Fibroblast of lung (primary cell): Measurements from ENCODE around the gene MTOR. TPM values are rescaled to one million over a fixed set of nuclear protein-coding genes. Genes with fewer than 3 reads are reported as not detected.
A peak's percentile ranks its signal among the peaks of the same experiment; 100 is the strongest.

Experiments
- DNase-seq, 2 donors: peaks; one replicate each; pipeline versions ENCODE4 v3.0.0 to v3.0.0-alpha.2; 2010; ENCODE audit warnings: low read depth in 2 of 2
- H2AFZ ChIP-seq: 2 replicates; pipeline ENCODE4 v1.5.1; 2012; ENCODE audit warnings: low read length, control low read depth, inconsistent platforms
- H3K27ac ChIP-seq: 2 replicates; pipeline ENCODE4 v1.5.1; 2011; ENCODE audit warnings: low read length, control low read depth; ENCODE audit not compliant: insufficient read depth
- H3K27me3 ChIP-seq: 2 replicates; pipeline ENCODE4 v1.5.1; 2011; ENCODE audit warnings: mild to moderate bottlenecking, low read length; ENCODE audit not compliant: control insufficient read depth, insufficient read depth
- H3K36me3 ChIP-seq: 2 replicates; pipeline ENCODE4 v1.5.1; 2011; ENCODE audit warnings: low read length; ENCODE audit not compliant: control insufficient read depth, insufficient read depth
- H3K4me1 ChIP-seq: 2 replicates; pipeline ENCODE4 v1.5.1; 2011; ENCODE audit warnings: low read length; ENCODE audit not compliant: control insufficient read depth, insufficient read depth; ENCODE audit errors: extremely low read depth
- H3K4me2 ChIP-seq: 2 replicates; pipeline ENCODE4 v1.5.1; 2011; ENCODE audit warnings: low read length, control low read depth; ENCODE audit not compliant: insufficient read depth; ENCODE audit errors: extremely low read depth
- H3K4me3 ChIP-seq, 4 experiments: fragments of 200-600 bp in 1 of 4; sonication (generic) in 1 of 4; replicated peaks in 1 of 4; 2 replicates each; pipeline ENCODE4 v1.5.1; 2011 to 2016; ENCODE audit warnings: low read length in 4 of 4, low read depth in 3 of 4, mild to moderate bottlenecking in 3 of 4, control low read depth in 2 of 4, inconsistent platforms in 1 of 4, mixed read lengths in 1 of 4; ENCODE audit not compliant: insufficient read depth in 1 of 4; ENCODE audit errors: control extremely low read depth in 1 of 4
- H3K79me2 ChIP-seq: 2 replicates; pipeline ENCODE4 v1.5.1; 2012; ENCODE audit warnings: mild to moderate bottlenecking, low read length, inconsistent platforms; ENCODE audit not compliant: control insufficient read depth, insufficient read depth
- H3K9ac ChIP-seq: 2 replicates; pipeline ENCODE4 v1.5.1; 2011; ENCODE audit warnings: mild to moderate bottlenecking, low read length, control low read depth; ENCODE audit not compliant: insufficient read depth
- H3K9me3 ChIP-seq: 2 replicates; pipeline ENCODE4 v1.5.1; 2012; ENCODE audit warnings: low read depth, low read length; ENCODE audit not compliant: control insufficient read depth, insufficient read depth
- H4K20me1 ChIP-seq: 2 replicates; pipeline ENCODE4 v1.5.1; 2011; ENCODE audit warnings: low read length; ENCODE audit not compliant: control insufficient read depth, insufficient read depth; ENCODE audit errors: extremely low read depth
- CTCF ChIP-seq, 2 donors: IDR thresholded peaks in 1 of 2; conservative IDR thresholded peaks in 1 of 2; 1 replicate in 1 of 2; 2 replicates in 1 of 2; pipeline ENCODE4 v1.5.1; 2011 to 2012; ENCODE audit warnings: low read length in 2 of 2, control low read depth in 1 of 2, inconsistent platforms in 1 of 2, low read depth in 1 of 2, mild to moderate bottlenecking in 1 of 2
- EZH2 ChIP-seq: IDR thresholded peaks from 2 replicates; pipeline ENCODE4 v1.5.1; 2012; ENCODE audit warnings: low read length, control low read depth, mild to moderate bottlenecking; ENCODE audit errors: missing control alignments
- polyA plus RNA-seq, 2 donors: library from polyadenylated mRNA; depleted of rRNA in 1 of 2; stranded (reverse) in 1 of 2; unstranded in 1 of 2; fragments of >200 nt; gene quantifications; 2 replicates each; pipeline ENCODE4 v1.2.1, GENCODE V29; 2011 to 2012; ENCODE audit warnings: missing spikeins in 1 of 2
- total RNA-seq: library from RNA; depleted of rRNA; stranded (reverse); fragments of >200 nt; gene quantifications from 2 replicates; pipeline ENCODE4 v1.2.1, GENCODE V29; 2014

The MTOR gene
- total and polyA plus RNA-seq, 2 donors (not counting 1 experiment from before 2014, with no cell fraction given): 20.2 to 36.2 TPM

GRCh38 chr1:11188858-11189451, 73.4 kb downstream of the MTOR start, which contains the start of gene ANGPTL7:
Gene ANGPTL7, plus strand, starts transcription at chr1:11189355. Its CDS starts 225 bp downstream, at chr1:11189580.
- no peak within 1 kb of the TSS for H3K4me2 ChIP-seq
- no peak within 1 kb of the TSS for H3K4me3 ChIP-seq
- H2AFZ ChIP-seq: no peak within 1 kb of the TSS
- no peak for DNase-seq
- no peak within 1 kb of the TSS for H3K27ac ChIP-seq
- no peaks in the 10 kb centered on the region for H3K4me1 ChIP-seq
- TF ChIP-seq CTCF (conservative IDR thresholded peaks at IDR 0.05 in 1 of 2, IDR thresholded peaks at IDR 0.05 in 1 of 2; ENCODE audit: low read depth in 1 of 2, low read length in 2 of 2) (no peak), EZH2 (no peak)
- H3K9me3 ChIP-seq: no peaks in the 10 kb centered on the region
- H4K20me1 ChIP-seq: no peaks in the 10 kb centered on the region
- H3K9ac ChIP-seq: no peak within 1 kb of the TSS
- H3K36me3 ChIP-seq: peaks cover 6% of the 10 kb centered on the region
- H3K27me3 ChIP-seq: no peaks in the 10 kb centered on the region
- no peaks in the 10 kb centered on the region for H3K79me2 ChIP-seq

GRCh38 chr1:11188381-11188780, 74.0 kb downstream of the MTOR start:
- Histone ChIP-seq H3K9ac (no peak overlapping the region), H3K36me3 (peaks cover 4% of the 10 kb centered on the region), H3K4me2 (no peak overlapping the region), H3K4me1 (no peaks in the 10 kb centered on the region), H3K27ac (no peak overlapping the region), H3K79me2 (no peaks in the 10 kb centered on the region), H3K9me3 (no peaks in the 10 kb centered on the region), H4K20me1 (no peaks in the 10 kb centered on the region), H3K27me3 (no peaks in the 10 kb centered on the region), H2AFZ (no peak overlapping the region), H3K4me3 (no peak overlapping the region)
- TF ChIP-seq EZH2 (no peak), CTCF (conservative IDR thresholded peaks at IDR 0.05 in 1 of 2, IDR thresholded peaks at IDR 0.05 in 1 of 2; ENCODE audit: low read depth in 1 of 2, low read length in 2 of 2) (no peak)
- DNase-seq: peak in 1 of 2 donors; percentile 38

- H3K79me2 ChIP-seq: no peaks in the 10 kb centered on the region
- no peak overlapping the region for H3K4me3 ChIP-seq
- peaks cover 4% of the 10 kb centered on the region for H3K36me3 ChIP-seq
- no peak for DNase-seq
- no peak overlapping the region for H3K27ac ChIP-seq
- H3K4me2 ChIP-seq: no peak overlapping the region
- no peak overlapping the region for H3K9ac ChIP-seq
- no peaks in the 10 kb centered on the region for H3K4me1 ChIP-seq
- H2AFZ ChIP-seq: no peak overlapping the region
- no peaks in the 10 kb centered on the region for H3K9me3 ChIP-seq
- H3K27me3 ChIP-seq: no peaks in the 10 kb centered on the region
- H4K20me1 ChIP-seq: no peaks in the 10 kb centered on the region
- TF ChIP-seq EZH2 (no peak), CTCF (conservative IDR thresholded peaks at IDR 0.05 in 1 of 2, IDR thresholded peaks at IDR 0.05 in 1 of 2; ENCODE audit: low read depth in 1 of 2, low read length in 2 of 2) (no peak)
Measured at GRCh38 chr1:11187931-11188330, 74.4 kb downstream of the MTOR start.
